Renal cortical epithelial cell (primary cell): Measurements from ENCODE around the gene MEGF6. TPM values are rescaled to one million over a fixed set of nuclear protein-coding genes. Genes with fewer than 3 reads are reported as not detected.

Experiments used
- DNase-seq: peaks from one replicate; pipeline ENCODE4 v3.0.0-alpha.2; 2011; ENCODE audit warnings: low read depth
- total RNA-seq: library from RNA; depleted of rRNA; stranded (reverse); fragments of >200 nt; gene quantifications from 2 replicates; pipeline ENCODE4 v1.2.3, GENCODE V29; 2014

The MEGF6 gene
- total RNA-seq, 1 donor from 2014 or later, result 5.7 TPM

DNA sequence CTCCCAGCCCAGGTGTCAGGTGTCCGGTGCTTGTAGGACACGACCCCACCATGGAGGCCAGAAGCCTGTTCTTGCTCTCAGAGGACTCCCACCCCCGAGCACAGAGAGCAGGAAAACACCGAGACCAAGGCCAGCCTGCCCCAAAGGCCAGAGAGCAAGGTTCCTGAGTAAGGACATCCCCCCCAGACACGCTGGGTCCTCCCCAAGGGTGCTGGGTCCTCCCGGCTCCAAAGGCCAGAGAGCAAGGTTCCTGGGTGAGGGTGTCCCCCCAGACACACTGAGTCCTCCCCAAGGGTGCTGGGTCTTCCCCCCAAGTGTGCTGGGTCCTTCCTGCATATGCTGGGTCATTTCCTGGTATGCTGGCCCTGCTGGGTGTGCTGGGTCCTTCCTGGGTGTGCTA, 40.0 kb downstream of the MEGF6 start:
- DNase-seq, result no peak

DNA sequence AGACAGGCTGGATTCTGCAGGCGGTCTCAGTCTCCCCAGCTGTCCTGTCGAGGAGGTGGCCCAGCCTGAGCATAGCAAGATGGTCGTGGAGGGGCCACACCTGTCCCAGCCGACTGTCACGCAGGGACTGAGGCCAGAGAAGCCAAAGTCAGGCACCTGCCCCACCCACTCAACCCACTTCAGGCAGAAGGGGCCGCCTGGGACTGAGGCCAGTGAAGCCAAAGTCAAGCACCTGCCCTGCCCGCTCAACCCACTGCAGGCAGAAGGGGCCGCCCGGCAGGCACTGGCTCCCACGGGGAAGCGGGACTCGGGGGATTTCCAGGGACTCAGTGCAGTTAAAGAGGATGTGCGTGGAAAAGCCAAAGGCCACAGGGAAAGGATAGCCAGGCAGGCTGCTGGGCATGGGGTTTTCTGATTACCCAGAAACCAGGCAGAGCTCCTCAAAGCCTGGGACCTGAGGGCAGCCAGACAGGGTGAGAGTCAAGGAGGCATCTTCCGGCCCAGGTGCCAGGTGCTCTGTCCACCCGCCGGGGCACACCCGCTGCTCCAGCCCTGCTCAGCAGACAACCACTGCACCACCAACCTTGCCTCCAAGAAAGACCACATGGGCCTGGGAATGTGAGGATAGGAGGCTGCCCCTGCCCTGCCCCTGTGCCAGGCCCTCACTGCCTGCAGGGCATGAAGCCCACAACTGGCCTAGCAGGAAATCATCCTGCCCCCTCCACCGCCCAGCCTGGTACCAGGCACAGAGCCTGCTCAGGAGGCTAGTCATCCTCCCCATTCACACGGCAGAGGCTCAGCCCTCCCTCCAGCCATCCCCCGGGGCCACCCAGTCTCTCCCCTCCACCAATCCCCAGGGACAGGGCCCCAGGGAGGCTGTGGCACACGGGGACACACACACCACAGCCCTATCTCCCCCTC, 41.0 kb downstream of the MEGF6 start:
- no peak for DNase-seq

DNA sequence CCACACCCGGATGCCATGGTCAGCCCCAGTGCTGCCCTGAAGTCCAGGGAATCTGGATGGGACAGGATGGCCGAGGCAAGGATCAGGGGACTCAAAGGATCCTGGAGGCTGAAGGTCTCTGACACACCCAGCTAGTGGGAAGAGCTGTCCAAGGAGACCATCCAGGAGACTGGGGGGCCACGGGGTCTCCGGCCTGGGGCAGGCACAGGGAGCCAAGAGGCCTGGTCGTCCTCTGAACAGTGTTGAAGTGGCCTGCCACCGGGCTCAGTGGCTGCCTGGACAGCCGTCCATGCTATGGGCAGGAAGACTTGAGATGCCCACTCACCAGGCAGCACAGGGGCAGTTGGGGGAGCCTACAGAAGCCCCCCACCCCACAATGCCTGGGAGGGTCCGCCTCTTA, 41.9 kb downstream of the MEGF6 start:
- no peak for DNase-seq

DNA sequence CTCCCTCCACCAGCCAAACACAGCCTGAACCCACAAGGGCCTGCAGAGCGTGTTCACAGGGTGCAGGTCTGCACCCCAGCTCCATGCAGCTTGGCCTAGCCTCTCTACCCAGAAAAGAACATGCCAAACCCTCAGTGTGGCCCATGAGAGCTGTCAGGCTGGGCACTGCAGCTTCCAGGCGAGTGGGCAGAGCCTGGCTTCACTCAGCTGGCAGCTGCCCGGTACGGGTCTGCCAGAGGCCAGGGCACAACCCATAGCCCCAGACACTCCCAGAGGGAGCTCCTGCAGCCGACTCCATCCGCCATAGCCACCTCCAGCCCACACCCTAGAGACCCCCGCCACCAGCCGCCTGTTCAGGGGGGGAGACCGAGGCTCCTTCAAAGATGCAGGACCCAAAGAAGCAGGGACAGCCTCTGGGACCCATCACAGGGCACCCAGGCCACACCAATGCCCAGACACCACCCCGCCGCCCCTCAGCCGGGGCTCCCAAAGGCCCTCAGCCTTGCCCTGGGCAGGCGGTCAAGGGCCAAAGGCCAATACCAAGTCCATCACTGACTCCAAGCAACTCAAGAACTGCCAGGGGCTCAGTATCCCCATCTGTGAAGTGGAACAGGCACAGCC, 42.4 kb downstream of the MEGF6 start:
- DNase-seq, result no peak

DNA sequence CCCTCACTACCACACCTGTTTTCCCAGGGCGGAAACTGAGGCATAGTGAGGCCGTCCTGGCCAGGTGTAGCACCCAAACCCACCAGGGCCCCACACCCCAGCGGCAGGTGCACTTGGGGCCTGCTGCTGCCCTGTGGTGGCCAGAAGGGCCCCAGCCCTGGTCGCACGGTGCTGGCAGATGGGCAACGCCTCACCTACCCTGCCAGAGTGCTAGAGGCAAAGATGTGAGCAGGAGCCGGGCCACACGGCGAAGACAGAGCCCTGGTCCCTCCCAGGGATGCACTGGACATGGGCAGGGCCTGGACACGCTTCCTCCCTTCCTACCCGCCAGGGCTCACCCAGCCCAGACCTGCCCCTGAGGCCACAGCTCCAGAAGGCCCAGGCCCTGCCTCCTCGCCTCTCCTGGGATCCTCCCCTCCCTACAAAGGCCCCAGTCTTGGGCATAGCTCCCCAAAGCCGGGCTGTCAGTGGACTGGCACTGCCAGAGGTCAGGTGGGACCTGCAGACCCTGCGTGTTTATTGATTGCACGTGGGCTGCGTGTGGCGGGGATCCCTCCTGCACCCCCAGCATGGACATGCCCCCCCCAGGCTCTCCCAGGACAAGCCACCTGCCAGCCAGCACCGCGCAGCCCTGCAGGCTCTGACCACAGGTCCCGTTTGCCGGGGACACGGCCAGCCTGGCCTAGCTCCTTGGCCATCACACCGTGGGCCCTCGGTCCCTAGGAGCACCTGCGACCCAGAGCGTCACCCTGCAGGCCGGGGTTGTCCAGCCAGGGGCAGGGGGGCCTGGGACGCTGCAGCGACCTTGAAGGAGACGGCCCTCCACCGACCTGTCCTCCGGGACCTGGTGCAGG, 44.1 kb downstream of the MEGF6 start:
- no peak for DNase-seq

DNA sequence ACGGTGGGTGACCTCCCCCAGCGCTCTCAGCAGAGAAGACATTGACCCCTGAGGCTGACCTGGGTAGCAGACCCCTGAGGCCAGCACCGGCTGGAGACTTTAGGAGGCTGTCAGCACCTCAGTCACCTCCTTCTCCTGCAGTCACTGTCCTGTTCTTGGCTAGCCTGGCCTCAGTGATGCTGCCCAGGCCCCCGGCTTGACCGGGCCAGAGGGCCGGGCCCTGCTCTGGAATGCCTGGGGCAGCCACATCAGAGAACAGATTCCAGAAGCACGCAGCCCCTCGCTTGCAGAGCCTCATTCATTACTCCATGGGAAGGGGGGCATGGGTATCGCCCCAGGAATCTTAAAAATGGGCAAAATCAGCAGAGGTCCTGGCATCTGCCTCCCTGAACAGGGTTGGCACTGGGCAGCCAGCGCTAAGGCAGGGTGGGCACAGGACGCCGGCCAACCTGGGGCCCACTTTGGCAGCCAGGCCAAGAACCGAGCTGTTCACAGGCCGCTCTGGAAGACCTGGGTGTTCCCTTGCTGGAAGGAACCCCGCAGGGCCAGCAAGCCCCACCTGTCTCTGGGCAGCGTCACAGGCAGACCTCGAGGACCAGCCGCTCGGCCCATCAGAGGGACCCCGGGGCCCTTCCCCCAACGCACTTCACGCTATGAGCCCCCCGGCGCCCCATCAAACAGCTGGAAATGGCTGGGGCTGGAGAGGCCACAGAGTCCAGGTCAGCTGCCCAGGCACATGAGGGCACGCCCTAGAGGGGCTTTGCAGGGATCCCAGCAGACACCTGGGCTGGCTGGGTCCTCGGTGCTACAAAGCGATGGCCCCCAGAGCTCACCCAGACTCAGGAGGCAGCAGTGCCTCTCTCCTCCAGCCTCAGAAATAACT, 45.1 kb downstream of the MEGF6 start:
- no peak for DNase-seq

DNA sequence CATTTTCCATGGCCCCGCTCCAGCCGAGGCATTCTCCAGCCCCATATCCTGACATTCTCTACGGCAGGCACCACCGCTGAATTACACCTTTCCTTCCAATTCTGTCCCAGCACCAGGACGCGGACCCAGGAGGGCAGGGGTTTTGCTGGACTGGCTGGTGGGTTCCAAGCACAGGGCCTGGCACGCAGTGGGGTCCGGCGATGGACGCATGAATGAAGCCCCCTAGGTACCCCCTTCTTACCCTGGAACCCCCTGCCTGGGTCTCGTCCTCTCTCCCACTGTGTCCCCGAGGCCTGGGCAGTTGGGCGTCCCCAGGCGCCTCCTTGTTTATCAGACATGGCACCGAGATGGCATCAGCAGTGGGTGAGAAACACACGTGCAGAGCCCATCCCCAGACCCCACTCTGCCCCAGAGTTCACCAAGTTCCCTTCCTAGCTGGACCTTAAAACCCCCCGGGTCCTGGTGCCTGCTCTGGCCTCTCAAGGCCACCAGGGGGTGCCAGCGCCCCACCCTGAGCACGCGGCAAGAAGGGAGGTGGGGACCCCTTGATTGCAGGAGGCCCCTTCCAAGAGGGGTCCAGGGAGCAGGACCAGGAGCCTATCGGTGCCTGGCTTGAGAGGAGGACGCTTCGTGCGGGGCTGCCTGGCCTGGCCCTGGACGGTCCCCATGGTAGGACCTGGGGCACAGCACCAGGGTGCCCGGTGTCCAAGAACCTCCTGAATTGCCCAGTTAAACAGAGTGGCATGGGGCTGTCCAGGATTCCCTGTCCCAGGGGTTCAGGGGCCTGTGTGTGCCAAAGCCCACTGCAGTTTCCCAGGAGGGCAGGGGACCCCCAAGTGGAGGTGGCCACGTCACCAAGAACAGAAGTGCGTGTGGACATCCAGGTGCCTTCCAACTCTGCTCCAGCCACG, 46.1 kb downstream of the MEGF6 start:
- DNase-seq, result no peak

DNA sequence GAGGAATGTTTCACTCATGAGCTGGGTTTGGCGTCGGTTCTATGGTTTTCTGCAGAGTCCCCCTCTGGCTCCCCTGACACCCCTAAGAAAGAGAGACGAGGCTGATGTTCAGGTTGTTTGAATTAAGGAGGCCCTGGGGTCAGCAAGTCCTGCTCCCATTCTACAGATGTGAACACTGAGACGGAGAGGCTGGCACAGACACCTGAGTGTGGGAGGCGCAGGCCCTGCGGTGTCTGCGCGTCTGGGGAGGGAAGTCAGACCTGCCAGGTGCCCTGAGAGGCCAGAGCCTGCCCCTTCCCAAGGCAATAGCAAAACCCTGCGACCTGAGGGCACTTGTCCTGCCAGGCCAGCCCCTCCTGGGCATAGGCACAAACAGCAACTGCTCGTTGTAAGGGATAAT, 47.7 kb downstream of the MEGF6 start:
- DNase-seq, result no peak

DNA sequence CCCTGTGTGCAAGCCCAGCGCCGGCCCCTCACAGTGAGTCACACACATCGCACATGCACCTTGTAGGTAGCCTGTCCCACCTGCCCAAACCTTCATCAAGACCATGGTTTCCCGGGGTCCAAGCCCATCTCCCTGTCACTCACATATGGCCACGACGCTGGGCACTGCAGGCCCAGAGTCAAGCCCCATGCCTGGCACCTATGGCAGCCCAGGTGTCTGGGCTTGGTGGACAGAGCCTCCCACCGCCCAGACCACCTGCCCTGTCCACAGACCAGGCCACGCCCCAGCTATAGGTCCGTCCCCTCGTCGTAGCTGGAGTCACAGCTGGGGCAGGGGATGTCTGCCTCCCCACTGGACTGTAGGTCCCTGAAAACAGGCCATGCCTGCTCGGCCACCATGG, 48.2 kb downstream of the MEGF6 start:
- no peak for DNase-seq

DNA sequence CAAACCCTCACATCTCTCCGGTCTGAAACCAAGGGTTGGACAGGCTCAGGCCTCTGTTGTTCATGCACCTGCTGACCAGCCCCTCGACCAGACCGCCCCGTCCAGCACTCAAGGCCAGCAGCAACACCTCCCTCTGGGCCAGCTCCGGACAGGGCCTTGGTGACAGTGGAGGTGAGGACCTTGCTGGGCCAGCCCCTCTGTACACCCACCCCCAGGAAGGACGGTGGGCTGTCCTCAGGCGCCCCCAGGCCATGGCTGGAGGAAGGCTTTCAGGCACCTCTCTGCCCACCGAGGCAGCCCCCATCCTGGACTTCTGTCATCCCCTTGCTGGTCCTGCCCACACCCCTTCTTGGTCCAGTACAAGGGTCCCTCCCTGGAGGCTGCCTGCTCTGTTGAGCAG, 48.6 kb downstream of the MEGF6 start:
- DNase-seq, result no peak

DNA sequence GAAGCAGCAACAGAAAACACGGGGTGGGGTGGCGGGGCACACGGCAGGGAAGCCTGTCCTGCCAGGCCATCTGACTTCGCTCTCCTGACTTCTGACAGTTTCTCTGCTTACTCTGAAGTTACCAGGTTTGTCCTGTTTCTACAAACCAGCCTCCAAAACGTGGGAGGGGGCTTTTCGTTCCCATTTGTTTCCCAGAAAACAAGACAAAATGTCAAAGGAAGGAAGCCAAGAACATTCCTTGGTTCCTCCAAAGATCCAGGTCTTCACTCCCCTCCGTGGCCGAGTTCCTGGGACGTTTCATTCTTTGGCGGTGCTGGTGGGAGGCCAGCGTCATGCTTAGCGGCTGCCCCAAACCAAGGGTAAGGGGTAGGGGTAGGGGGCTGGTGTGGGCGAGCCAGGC, 49.6 kb downstream of the MEGF6 start:
- no peak for DNase-seq

DNA sequence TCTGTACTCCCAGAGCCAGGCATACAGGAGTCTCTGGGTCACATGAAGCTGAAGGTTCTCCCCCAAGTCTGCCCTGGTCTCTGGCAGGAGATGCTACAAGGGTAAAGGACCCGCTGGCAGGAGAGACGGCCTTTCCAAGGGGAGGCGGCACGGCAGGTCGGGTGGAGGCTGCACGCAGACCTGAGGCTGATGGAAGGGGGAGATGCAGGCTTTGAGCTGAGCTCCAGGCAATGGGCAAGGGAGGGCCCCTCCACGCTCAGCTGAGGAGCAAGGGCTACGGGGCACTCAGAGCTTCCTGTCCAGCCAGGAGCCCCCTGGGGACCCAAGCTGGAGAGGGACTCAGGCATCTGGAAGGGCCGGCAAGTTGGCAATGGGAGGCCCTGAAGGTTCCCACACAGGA, 50.3 kb downstream of the MEGF6 start:
- no peak for DNase-seq

DNA sequence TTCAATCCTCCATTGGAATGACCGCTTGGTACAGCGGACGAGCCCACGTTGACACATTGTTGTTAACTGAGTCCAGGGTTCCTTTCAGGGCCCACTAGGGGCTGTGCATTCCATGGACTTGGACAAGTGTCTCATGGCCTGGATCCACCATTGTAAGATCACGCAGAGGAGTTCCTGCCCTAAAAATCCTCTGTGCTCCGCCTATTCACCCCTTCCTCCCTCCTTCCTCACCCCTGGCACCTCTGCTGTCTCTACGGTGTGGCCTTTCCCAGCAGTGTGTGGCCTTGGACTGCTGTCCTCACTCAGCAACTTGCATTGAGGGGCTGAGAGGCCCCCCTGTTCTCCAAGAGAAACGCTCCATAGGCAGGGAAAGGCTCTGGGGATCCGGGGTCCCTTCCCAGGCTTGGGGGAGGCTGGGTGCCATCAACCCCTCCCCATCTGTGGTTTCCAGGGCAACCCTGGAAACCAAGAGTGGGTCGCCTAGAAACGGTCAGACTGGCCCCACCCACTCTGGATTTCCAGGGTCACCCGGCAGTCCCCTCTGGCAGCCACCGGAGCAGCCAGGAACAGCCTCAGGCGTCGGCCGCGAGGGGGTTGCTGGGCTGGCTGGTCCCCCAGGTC, 50.9 kb downstream of the MEGF6 start:
- DNase-seq, result no peak

DNA sequence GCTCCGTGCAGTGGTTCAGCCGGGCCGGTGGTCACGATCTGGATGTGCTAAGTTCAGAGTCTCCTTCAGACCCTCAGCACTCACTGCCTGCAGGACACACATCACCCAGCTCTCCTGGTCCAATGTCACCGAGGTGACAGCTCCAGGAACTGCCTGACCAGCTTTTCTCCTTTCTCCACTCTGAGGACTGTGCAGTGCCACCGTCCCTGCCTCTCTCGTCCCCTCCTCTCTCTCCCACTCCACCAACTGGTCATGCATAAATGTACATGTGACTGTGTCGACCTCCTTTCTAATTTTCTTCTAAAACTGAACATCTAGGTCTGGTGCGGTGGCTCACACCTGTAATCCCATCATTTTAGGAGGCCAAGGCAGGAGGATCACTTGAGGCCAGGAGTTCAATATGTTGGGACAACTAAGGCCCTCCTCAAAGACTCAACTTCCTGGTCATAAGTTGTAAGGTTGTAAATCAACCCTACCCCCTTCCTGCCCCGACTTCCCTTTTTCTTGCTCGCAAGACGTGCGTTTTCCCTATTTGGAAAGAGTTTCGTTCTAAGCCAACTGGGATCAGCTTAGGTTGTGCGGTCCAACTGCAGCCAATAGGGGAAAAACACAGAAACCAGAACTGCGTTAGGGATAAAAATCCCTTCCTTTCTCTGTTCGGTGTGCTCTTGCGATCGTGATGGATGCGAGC, 53.1 kb downstream of the MEGF6 start:
- no peak for DNase-seq

DNA sequence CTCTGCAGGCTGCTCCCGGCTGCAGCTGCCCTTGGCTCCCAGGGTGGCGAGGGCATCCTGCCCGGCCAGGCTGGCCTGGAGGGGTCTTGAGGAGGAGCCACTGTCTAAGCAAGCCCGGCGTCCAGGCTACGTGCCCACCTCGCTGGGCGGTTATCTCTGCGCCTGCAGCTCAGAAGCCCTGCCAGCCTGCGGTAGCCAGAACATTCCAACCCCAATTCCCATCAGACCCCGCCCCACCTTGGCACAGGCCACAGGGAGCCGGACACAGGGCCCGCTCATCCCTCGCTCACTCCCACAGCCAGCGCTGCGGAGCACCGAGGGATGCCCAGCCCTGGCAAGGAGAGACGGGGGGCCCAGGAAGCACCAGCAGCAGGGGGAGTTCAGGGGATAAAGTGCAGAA, 53.9 kb downstream of the MEGF6 start:
- no peak for DNase-seq

DNA sequence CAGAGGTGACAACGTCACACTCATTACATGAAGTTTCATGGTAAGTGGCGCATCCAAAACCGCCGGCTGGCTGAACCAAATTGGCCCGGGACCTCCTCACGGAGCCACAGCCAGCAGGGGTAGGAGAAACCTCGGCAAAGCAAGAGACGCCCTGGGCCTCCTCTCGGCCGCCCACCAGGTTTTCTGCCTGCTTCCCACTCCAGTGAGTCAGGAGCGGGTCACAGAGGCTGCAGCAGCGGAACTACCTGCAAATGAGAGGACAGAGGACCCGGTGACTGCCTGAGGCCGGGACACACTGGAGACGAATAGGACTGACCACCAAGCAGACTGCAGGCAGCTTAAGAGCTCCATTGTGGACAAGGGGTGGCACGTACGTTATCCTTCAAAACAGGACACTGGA, 55.0 kb downstream of the MEGF6 start:
- DNase-seq, result no peak

DNA sequence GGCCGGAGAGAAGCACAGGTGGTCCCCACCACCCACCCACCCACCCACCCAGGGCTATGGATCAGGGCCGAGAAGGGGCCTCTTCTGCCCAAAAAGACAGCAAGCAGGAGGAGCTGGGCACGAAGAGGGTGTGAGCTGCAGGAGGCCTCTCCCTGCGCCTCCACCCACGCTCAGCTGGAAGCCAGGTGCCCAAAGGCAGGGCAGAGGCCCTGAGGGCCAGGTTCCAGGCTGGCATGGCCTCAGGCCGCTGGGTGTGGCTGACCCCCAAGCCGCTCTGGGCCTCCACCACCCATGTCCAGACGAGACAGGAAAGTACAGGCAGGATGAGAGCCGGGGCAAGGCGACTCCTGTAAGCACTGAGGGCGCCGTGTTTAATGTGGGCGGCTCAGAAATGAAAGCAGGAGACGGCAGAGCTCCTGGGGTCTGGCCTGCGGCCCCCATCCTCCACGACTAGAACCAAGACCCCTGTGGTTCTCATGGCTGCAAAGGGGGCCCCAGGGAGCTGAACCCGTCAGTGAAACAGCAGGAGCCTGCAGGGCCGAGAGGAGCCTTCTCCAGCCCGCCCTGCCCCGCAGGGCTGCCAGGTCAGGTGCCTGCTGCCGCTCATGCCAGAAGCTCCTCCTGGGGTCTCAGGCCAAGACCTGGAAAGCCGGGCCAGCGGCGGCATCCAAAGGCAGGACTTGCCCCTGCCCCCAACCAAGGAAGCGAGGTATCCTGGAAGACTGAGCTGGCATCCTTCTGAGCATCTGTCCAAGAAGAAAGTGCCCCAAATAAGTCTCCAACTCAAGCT, 56.0 kb downstream of the MEGF6 start:
- DNase-seq, result no peak

DNA sequence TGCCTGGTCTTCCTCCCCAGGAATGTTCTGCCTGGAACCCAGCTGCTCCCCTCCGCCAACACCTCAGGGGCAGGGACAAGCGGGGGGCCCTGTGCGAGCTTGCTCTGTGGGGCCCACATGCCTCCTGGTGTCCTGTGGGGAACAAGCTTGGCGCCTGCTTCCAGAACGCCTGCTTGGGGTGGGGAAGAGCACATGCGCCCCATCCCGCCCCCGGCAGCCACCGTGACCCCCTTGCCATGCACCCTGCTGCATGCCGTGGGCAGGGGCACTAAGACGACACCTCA, 57.4 kb downstream of the MEGF6 start:
- DNase-seq, result no peak
